GM21619 (cell line): ENCODE data around the gene ALG13.
"Not testable (repeated sequence)": the region's sequence is repeated elsewhere in the genome, so short reads cannot be mapped to it uniquely, and the experiment has no call there.

Source experiments
- ATAC-seq: cut with Tn5 transposase; IDR thresholded peaks from one replicate; pipeline ENCODE4 v1.9.1; 2021; ENCODE audit not compliant: unreplicated experiment

The ALG13 gene

DNA sequence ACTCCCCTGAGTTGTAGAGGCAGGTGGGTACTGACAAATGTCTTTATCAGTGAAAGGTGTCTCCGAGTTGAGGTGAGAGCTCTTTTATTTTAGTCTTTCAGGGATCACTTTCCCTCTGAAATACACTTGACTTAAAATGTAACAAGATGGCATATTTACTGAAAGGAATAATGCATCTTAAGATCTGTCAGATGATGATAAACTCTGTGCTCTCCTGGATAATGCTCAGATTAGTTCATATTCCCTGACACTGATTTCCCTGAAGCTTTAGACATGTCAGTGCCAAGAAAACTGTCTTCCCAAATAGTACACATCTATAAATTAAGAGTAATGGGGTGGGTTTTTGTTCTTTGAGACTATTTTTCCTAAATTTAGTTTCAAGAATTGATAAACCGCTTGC, 75.5 kb downstream of the ALG13 start:
- ATAC-seq = no peak

DNA sequence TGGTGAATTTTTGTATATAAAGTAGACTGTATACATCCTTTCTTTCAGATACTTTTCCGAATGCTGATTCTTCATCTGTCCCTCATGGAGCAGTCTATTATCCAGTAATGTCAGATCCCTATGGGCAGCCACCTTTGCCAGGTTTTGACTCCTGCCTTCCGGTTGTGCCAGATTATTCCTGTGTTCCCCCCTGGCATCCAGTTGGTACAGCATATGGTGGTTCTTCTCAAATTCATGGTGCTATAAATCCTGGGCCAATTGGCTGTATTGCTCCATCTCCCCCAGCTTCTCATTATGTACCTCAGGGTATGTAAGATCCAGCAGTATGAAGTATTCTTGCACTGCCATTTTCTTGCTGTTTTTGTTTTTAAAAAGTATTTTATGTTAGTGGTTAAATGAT, 78.7 kb downstream of the ALG13 start:
- ATAC-seq = no peak

- ATAC-seq = no peak
Measured at GRCh38 chrX:111761578-111762135, 80.7 kb downstream of the ALG13 start.

GRCh38 chrX:111778591-111778990, 97.6 kb downstream of the ALG13 start:
- no peak for ATAC-seq

- no peak for ATAC-seq
Measured at GRCh38 chrX:111779582-111779981, 98.6 kb downstream of the ALG13 start.

DNA sequence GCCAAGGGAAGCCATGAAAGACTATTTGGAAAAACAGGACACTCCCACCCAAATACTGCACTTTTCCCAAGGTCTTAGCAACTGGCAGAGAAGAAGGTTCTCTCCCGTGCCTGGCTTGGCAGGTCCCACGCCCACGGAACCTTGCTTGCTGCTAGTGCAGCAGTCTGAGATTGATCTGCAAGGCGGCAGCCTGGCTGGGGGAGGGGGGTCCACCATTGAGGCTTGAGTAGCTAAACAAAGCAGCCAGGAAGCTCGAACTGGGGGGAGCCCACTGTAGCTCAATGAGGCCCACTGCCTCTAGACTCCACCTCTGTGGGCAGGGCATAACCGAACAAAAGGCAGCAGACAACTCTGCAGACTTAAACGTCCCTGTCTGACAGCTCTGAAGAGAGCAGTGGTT, 103.7 kb downstream of the ALG13 start:
- ATAC-seq = no peak

DNA sequence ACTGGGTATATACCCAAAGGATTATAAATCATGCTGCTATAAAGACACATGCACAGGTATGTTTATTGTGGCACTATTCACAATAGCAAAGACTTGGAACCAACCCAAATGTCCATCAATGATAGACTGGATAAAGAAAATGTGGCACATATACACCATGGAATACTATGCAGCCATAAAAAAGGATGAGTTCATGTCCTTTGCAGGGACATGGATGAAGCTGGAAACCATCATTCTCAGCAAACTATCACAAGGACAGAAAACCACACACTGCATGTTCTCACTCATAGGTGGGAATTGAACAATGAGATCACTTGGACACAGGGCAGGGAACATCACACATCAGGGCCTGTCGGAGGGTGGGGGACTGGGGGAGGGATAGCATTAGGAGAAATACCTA, 109.1 kb downstream of the ALG13 start:
- not testable (repeated sequence) for ATAC-seq
